ENCODE data around the gene GNAQ. TPM values are rescaled to one million over a fixed set of nuclear protein-coding genes. Genes with fewer than 3 reads are reported as not detected.

The GNAQ gene
- total and polyA plus RNA-seq, 2 donors from 2014 or later = 16.2 to 83.4 TPM

- DNase-seq (no peak), FAIRE-seq (no peak)
- H3K9me3 ChIP-seq (ENCODE audit: control insufficient read depth in 2 of 3, insufficient read depth in 1 of 3, low read length in 3 of 3) = no peaks in the 10 kb centered on the region
- no peaks in the 10 kb centered on the region for H3K4me1 ChIP-seq (ENCODE audit: control insufficient read depth in 2 of 3, insufficient read depth in 2 of 3, low read depth in 1 of 3, low read length in 3 of 3)
- H3K9ac ChIP-seq (ENCODE audit: low read length in 3 of 3) = no peak overlapping the region
- no peak overlapping the region for H3K4me3 ChIP-seq (ENCODE audit: low read length in 3 of 3)
- TF ChIP-seq CTCF (IDR thresholded peaks at IDR 0.05; ENCODE audit: borderline replicate concordance, extremely low read depth, insufficient read depth) = no peak
- H3K27ac ChIP-seq (ENCODE audit: low read depth in 2 of 2, low read length in 2 of 2) = no peak overlapping the region
- intact Hi-C loops (cut with DNase I) = no loop called here
- peaks cover 0 to 6% (median 3%) of the 10 kb centered on the region in 3 donors for H3K36me3 ChIP-seq (ENCODE audit: control insufficient read depth in 2 of 3, insufficient read depth in 3 of 3, low read length in 3 of 3)
- H3K27me3 ChIP-seq (ENCODE audit: control insufficient read depth, insufficient read depth, low read length) = no peaks in the 10 kb centered on the region
These were observed 220.9 kb downstream of the GNAQ start for GRCh38 chr9:77810637-77811119.

- Histone ChIP-seq H3K4me1 (ENCODE audit: control insufficient read depth in 2 of 3, insufficient read depth in 2 of 3, low read depth in 1 of 3, low read length in 3 of 3) (no peaks in the 10 kb centered on the region), H3K9me3 (ENCODE audit: control insufficient read depth in 2 of 3, insufficient read depth in 1 of 3, low read length in 3 of 3) (no peaks in the 10 kb centered on the region), H3K27me3 (ENCODE audit: control insufficient read depth, insufficient read depth, low read length) (no peaks in the 10 kb centered on the region), H3K4me3 (ENCODE audit: low read length in 3 of 3) (no peak overlapping the region), H3K36me3 (ENCODE audit: control insufficient read depth in 2 of 3, insufficient read depth in 3 of 3, low read length in 3 of 3) (peaks cover 0 to 6% (median 3%) of the 10 kb centered on the region in 3 donors), H3K27ac (ENCODE audit: low read depth in 2 of 2, low read length in 2 of 2) (no peak overlapping the region), H3K9ac (ENCODE audit: low read length in 3 of 3) (no peak overlapping the region)
- no peak for DNase-seq
- FAIRE-seq = no peak
- TF ChIP-seq CTCF (IDR thresholded peaks at IDR 0.05; ENCODE audit: borderline replicate concordance, extremely low read depth, insufficient read depth) = no peak
- intact Hi-C loops (cut with DNase I) = no loop called here
These were observed 221.6 kb downstream of the GNAQ start for GRCh38 chr9:77810047-77810446.

- H3K9me3 ChIP-seq (ENCODE audit: control insufficient read depth in 2 of 3, insufficient read depth in 1 of 3, low read length in 3 of 3) = no peaks in the 10 kb centered on the region
- no peaks in the 10 kb centered on the region for H3K27me3 ChIP-seq (ENCODE audit: control insufficient read depth, insufficient read depth, low read length)
- intact Hi-C loops (cut with DNase I) = no loop called here
- H3K9ac ChIP-seq (ENCODE audit: low read length in 3 of 3) = no peak overlapping the region
- DNase-seq (no peak), FAIRE-seq (no peak)
- no peaks in the 10 kb centered on the region for H3K4me1 ChIP-seq (ENCODE audit: control insufficient read depth in 2 of 3, insufficient read depth in 2 of 3, low read depth in 1 of 3, low read length in 3 of 3)
- no peak for TF ChIP-seq CTCF (IDR thresholded peaks at IDR 0.05; ENCODE audit: borderline replicate concordance, extremely low read depth, insufficient read depth)
- no peak overlapping the region for H3K4me3 ChIP-seq (ENCODE audit: low read length in 3 of 3)
- H3K36me3 ChIP-seq (ENCODE audit: control insufficient read depth in 2 of 3, insufficient read depth in 3 of 3, low read length in 3 of 3) = peaks cover 0 to 6% (median 3%) of the 10 kb centered on the region in 3 donors
- H3K27ac ChIP-seq (ENCODE audit: low read depth in 2 of 2, low read length in 2 of 2) = no peak overlapping the region
These were observed 222.1 kb downstream of the GNAQ start for GRCh38 chr9:77809552-77809951.

GRCh38 chr9:77808751-77809081, 222.9 kb downstream of the GNAQ start:
- Histone ChIP-seq H3K36me3 (ENCODE audit: control insufficient read depth in 2 of 3, insufficient read depth in 3 of 3, low read length in 3 of 3) (peaks cover 0 to 6% (median 3%) of the 10 kb centered on the region in 3 donors), H3K9me3 (ENCODE audit: control insufficient read depth in 2 of 3, insufficient read depth in 1 of 3, low read length in 3 of 3) (no peaks in the 10 kb centered on the region), H3K9ac (ENCODE audit: low read length in 3 of 3) (no peak overlapping the region), H3K4me1 (ENCODE audit: control insufficient read depth in 2 of 3, insufficient read depth in 2 of 3, low read depth in 1 of 3, low read length in 3 of 3) (no peaks in the 10 kb centered on the region), H3K27ac (ENCODE audit: low read depth in 2 of 2, low read length in 2 of 2) (no peak overlapping the region), H3K4me3 (ENCODE audit: low read length in 3 of 3) (no peak overlapping the region), H3K27me3 (ENCODE audit: control insufficient read depth, insufficient read depth, low read length) (no peaks in the 10 kb centered on the region)
- FAIRE-seq (no peak), DNase-seq (no peak)
- no peak for TF ChIP-seq CTCF (IDR thresholded peaks at IDR 0.05; ENCODE audit: borderline replicate concordance, extremely low read depth, insufficient read depth)
- intact Hi-C loops (cut with DNase I) = no loop called here
